Breast epithelium (tissue), 4 donors: ENCODE data around the gene EHMT1. TPM values are rescaled to one million over a fixed set of nuclear protein-coding genes. Genes with fewer than 3 reads are reported as not detected.

Experiments used
- DNase-seq, 2 donors: peaks; one replicate each; pipeline ENCODE4 v3.0.0-alpha.2; 2019; ENCODE audit warnings: low spot score in 2 of 2
- H3K27ac ChIP-seq, 2 donors: fragments of 200-600 bp; sonication (generic) in 1 of 2; one replicate each; pipeline ENCODE4 v1.5.1; 2016 to 2019; ENCODE audit warnings: mild to moderate bottlenecking in 1 of 2
- H3K27me3 ChIP-seq, 2 donors: fragments of 200-600 bp; sonication (generic) in 1 of 2; one replicate each; pipeline versions ENCODE4 v1.5.1 to v1.6.0; 2017 to 2019; ENCODE audit warnings: control low read depth in 1 of 2, mild to moderate bottlenecking in 1 of 2
- H3K36me3 ChIP-seq: fragments of 200-600 bp; one replicate; pipeline ENCODE4 v1.5.1; 2019
- H3K4me1 ChIP-seq, 2 donors: fragments of 200-600 bp; sonication (generic); one replicate each; pipeline ENCODE4 v1.5.1; 2016 to 2019; ENCODE audit warnings: control low read depth in 1 of 2
- H3K4me3 ChIP-seq, 3 donors: fragments of 200-600 bp; sonication (generic); 1 replicate in 2 of 3; 2 replicates in 1 of 3; pipeline ENCODE4 v1.5.1; 2016 to 2019; ENCODE audit warnings: mild to moderate bottlenecking in 3 of 3, moderate library complexity in 2 of 3
- H3K9me3 ChIP-seq, 2 donors: fragments of 200-600 bp; sonication (generic) in 1 of 2; one replicate each; pipeline ENCODE4 v1.5.1; 2016 to 2019; ENCODE audit warnings: control low read depth in 1 of 2
- POLR2A ChIP-seq: fragments of 450-650 bp; IDR thresholded peaks from one replicate; pipeline ENCODE4 v1.6.1; 2016; ENCODE audit warnings: antibody characterized with exemption, mild to moderate bottlenecking, moderate library complexity
- POLR2AphosphoS5 ChIP-seq, 3 donors: sonication (generic); formaldehyde crosslinking; IDR thresholded peaks; one replicate each; pipeline ENCODE4 v1.6.1; 2017; ENCODE audit warnings: antibody characterized with exemption in 3 of 3
- intact Hi-C: fragments of 100-400 bp; cut with DNase I; formaldehyde crosslinking; loops from one replicate; pipeline ENCODE4 v1.15.1; 2023; ENCODE audit warnings: low total_unique reads
- total RNA-seq, 3 donors: library from RNA; depleted of rRNA; stranded (reverse); fragments of >200 nt; gene quantifications; one replicate each; pipeline ENCODE4 v1.1.0, GENCODE V29; 2016
- TF ChIP-seq, protein P1 (sequence below), 3 donors: fragments of 450-650 bp; IDR thresholded peaks; one replicate each; pipeline ENCODE4 v1.5.1; 2016 to 2017; ENCODE audit warnings: antibody characterized with exemption in 3 of 3, mild to moderate bottlenecking in 3 of 3, moderate library complexity in 3 of 3

Gene EHMT1
- total RNA-seq, 3 donors from 2014 or later, result 63.7 to 113 (median 91.2) TPM

- no peaks in the 10 kb centered on the region for H3K9me3 ChIP-seq
- no peak overlapping the region for H3K4me3 ChIP-seq
- intact Hi-C loops, result no loop called here
- DNase-seq, result no peak
- no peaks in the 10 kb centered on the region for H3K36me3 ChIP-seq
- H3K4me1 ChIP-seq, result no peaks in the 10 kb centered on the region
- H3K27me3 ChIP-seq, result no peaks in the 10 kb centered on the region
- H3K27ac ChIP-seq, result no peak overlapping the region
- TF ChIP-seq POLR2A (no peak), POLR2AphosphoS5 (IDR thresholded peaks at IDR 0.05) (no peak)
- TF ChIP-seq, protein P1, sequence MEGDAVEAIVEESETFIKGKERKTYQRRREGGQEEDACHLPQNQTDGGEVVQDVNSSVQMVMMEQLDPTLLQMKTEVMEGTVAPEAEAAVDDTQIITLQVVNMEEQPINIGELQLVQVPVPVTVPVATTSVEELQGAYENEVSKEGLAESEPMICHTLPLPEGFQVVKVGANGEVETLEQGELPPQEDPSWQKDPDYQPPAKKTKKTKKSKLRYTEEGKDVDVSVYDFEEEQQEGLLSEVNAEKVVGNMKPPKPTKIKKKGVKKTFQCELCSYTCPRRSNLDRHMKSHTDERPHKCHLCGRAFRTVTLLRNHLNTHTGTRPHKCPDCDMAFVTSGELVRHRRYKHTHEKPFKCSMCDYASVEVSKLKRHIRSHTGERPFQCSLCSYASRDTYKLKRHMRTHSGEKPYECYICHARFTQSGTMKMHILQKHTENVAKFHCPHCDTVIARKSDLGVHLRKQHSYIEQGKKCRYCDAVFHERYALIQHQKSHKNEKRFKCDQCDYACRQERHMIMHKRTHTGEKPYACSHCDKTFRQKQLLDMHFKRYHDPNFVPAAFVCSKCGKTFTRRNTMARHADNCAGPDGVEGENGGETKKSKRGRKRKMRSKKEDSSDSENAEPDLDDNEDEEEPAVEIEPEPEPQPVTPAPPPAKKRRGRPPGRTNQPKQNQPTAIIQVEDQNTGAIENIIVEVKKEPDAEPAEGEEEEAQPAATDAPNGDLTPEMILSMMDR (IDR thresholded peaks at IDR 0.05), result no peak
Measured at GRCh38 chr9:137760426-137760825, 141.6 kb downstream of the EHMT1 start.

DNA sequence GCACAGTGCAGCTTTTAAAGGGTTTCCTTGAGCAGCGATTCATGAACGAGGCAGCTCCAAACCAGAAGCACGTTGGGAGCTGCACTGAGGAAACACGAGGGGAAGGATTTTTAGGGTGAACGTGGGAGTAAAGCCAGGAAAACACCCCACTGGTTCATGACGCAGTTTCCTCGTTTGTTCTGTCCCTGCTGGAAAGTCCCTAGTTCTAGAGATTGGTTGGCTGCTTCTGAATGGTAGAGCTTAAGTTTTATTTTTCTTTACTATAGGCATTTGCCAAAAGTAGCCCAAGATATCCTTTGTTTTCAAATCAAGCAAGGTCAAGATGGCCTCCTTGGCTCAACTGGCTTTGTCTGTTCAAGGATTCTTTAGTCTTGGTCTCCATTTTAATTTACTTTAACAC lies 142.2 kb downstream of the EHMT1 start:
- H3K9me3 ChIP-seq, result no peaks in the 10 kb centered on the region
- no peak overlapping the region for H3K27ac ChIP-seq
- intact Hi-C loops, result no loop called here
- no peak overlapping the region for H3K4me3 ChIP-seq
- no peaks in the 10 kb centered on the region for H3K4me1 ChIP-seq
- TF ChIP-seq POLR2AphosphoS5 (IDR thresholded peaks at IDR 0.05) (no peak), POLR2A (no peak)
- TF ChIP-seq, protein P1 (IDR thresholded peaks at IDR 0.05), result no peak
- H3K36me3 ChIP-seq, result no peaks in the 10 kb centered on the region
- no peak for DNase-seq
- no peaks in the 10 kb centered on the region for H3K27me3 ChIP-seq

- no peak overlapping the region for H3K4me3 ChIP-seq
- no peak overlapping the region for H3K27ac ChIP-seq
- no peaks in the 10 kb centered on the region for H3K9me3 ChIP-seq
- H3K4me1 ChIP-seq, result no peaks in the 10 kb centered on the region
- TF ChIP-seq POLR2A (no peak), POLR2AphosphoS5 (IDR thresholded peaks at IDR 0.05) (no peak)
- TF ChIP-seq, protein P1 (IDR thresholded peaks at IDR 0.05), result no peak
- no peaks in the 10 kb centered on the region for H3K27me3 ChIP-seq
- intact Hi-C loops, result no loop called here
- no peaks in the 10 kb centered on the region for H3K36me3 ChIP-seq
- no peak for DNase-seq
Measured at GRCh38 chr9:137761793-137762192, 143.0 kb downstream of the EHMT1 start.

- intact Hi-C loops, result no loop called here
- no peak overlapping the region for H3K4me3 ChIP-seq
- H3K4me1 ChIP-seq, result no peaks in the 10 kb centered on the region
- DNase-seq, result no peak
- no peaks in the 10 kb centered on the region for H3K27me3 ChIP-seq
- peak overlapping the region in 1 of 2 donors; percentile 66 for H3K27ac ChIP-seq
- TF ChIP-seq POLR2A (no peak), POLR2AphosphoS5 (IDR thresholded peaks at IDR 0.05) (peak in 1 of 3 donors; percentile 12)
- no peaks in the 10 kb centered on the region for H3K9me3 ChIP-seq
- no peaks in the 10 kb centered on the region for H3K36me3 ChIP-seq
Measured at GRCh38 chr9:137762414-137763061, 143.7 kb downstream of the EHMT1 start.

- no peaks in the 10 kb centered on the region for H3K4me1 ChIP-seq
- no peaks in the 10 kb centered on the region for H3K9me3 ChIP-seq
- TF ChIP-seq, protein P1 (IDR thresholded peaks at IDR 0.05), result no peak
- TF ChIP-seq POLR2AphosphoS5 (IDR thresholded peaks at IDR 0.05), result no peak
- TF ChIP-seq POLR2A, result no peak
- DNase-seq, result no peak
- no peaks in the 10 kb centered on the region for H3K36me3 ChIP-seq
- no peak overlapping the region for H3K4me3 ChIP-seq
- intact Hi-C loops, result no loop called here
- no peaks in the 10 kb centered on the region for H3K27me3 ChIP-seq
- H3K27ac ChIP-seq, result peak overlapping the region in 1 of 2 donors; percentile 25
Measured at GRCh38 chr9:137763271-137763955, 144.6 kb downstream of the EHMT1 start.
